Esophagus muscularis mucosa (tissue), 4 donors: Measurements from ENCODE around the gene KCTD5. TPM values are rescaled to one million over a fixed set of nuclear protein-coding genes. Genes with fewer than 3 reads are reported as not detected.

Source experiments
- DNase-seq: peaks from one replicate; pipeline ENCODE4 v3.0.0-alpha.2; 2017; ENCODE audit errors: extremely low spot score
- H3K27ac ChIP-seq, 4 donors: fragments of 200-600 bp; sonication (generic); replicated peaks in 1 of 4; 1 replicate in 3 of 4; 2 replicates in 1 of 4; pipeline ENCODE4 v1.5.1; 2016 to 2019; ENCODE audit warnings: mild to moderate bottlenecking in 1 of 4
- H3K27me3 ChIP-seq, 4 donors: fragments of 200-600 bp; sonication (generic); one replicate each; pipeline versions ENCODE4 v1.5.1 to v1.6.0; 2016 to 2019
- H3K36me3 ChIP-seq, 4 donors: fragments of 200-600 bp; sonication (generic); one replicate each; pipeline ENCODE4 v1.5.1; 2016 to 2019
- H3K4me1 ChIP-seq, 4 donors: fragments of 200-600 bp; sonication (generic); one replicate each; pipeline ENCODE4 v1.5.1; 2016 to 2019
- H3K4me3 ChIP-seq, 4 donors: fragments of 200-600 bp; sonication (generic); 1 replicate in 2 of 4; 2 replicates in 2 of 4; pipeline ENCODE4 v1.5.1; 2016 to 2019; ENCODE audit warnings: mild to moderate bottlenecking in 4 of 4, moderate library complexity in 1 of 4
- H3K9me3 ChIP-seq, 4 donors: fragments of 200-600 bp; sonication (generic); 1 replicate in 3 of 4; 2 replicates in 1 of 4; pipeline ENCODE4 v1.5.1; 2016 to 2019
- EP300 ChIP-seq: sonication (generic); formaldehyde crosslinking; IDR thresholded peaks from one replicate; pipeline ENCODE4 v1.6.1; 2017; ENCODE audit warnings: antibody characterized with exemption
- POLR2A ChIP-seq: fragments of 450-650 bp; IDR thresholded peaks from one replicate; pipeline ENCODE4 v1.6.1; 2017; ENCODE audit warnings: antibody characterized with exemption, moderate library complexity, mild to moderate bottlenecking, low read depth
- POLR2AphosphoS5 ChIP-seq, 2 donors: sonication (generic); formaldehyde crosslinking; IDR thresholded peaks; one replicate each; pipeline ENCODE4 v1.6.1; 2017; ENCODE audit warnings: antibody characterized with exemption in 2 of 2
- WGBS: methylation state at CpG from one replicate; pipeline ENCODE4 v1.1.5; 2018; 5-methylcytosine and 5-hydroxymethylcytosine counted together
- intact Hi-C: fragments of 100-400 bp; cut with DNase I; formaldehyde crosslinking; loops from one replicate; pipeline ENCODE4 v1.15.1; 2023
- total RNA-seq, 4 donors: library from RNA; depleted of rRNA; stranded (reverse); fragments of >200 nt; gene quantifications; one replicate each; pipeline versions ENCODE4 v1.1.0 to v1.2.1, GENCODE V29; 2016
- TF ChIP-seq, protein P1 (sequence below), 3 experiments: fragments of 200-600 bp in 2 of 3; fragments of 450-650 bp in 1 of 3; sonication (generic) in 2 of 3; IDR thresholded peaks; one replicate each; pipeline ENCODE4 v1.5.1; 2017 to 2019; ENCODE audit warnings: antibody characterized with exemption in 3 of 3, mild to moderate bottlenecking in 2 of 3, moderate library complexity in 1 of 3

Gene KCTD5
- total RNA-seq, 4 donors from 2014 or later: 9.1 to 22.1 (median 15.7) TPM

DNA sequence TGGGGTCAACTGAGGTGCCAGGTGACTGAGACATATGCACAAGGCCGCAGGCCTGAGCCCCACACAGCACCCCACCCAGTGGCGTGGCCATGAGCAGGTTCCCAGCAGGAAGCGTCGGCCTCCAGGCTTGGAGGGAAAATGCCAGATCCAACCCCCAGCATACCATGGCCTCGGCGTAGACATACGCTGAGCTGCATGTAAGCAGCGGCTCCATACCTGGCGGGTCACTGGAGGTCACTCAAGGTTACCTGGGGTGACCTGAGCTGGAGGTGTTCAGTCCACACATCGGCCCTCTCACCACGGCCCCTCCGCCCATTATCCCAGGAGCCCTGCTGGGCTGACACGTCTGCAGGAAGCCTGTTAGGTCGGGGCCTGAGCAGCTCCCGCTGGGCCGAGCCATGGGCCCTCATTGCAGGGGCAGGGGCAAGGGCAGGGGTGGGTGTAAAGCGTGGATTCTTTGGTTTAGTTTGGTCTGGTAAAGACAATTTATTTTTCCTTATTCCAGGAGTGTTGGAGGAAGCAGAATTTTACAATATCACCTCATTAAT, 15.2 kb downstream of the KCTD5 start:
- no peak overlapping the region for H3K4me3 ChIP-seq
- H3K9me3 ChIP-seq: no peaks in the 10 kb centered on the region
- H3K4me1 ChIP-seq: peaks cover 11 to 12% (median 11%) of the 10 kb centered on the region in 4 donors
- H3K27me3 ChIP-seq: no peaks in the 10 kb centered on the region
- no peak overlapping the region for H3K27ac ChIP-seq
- 82% methylated on average over 1 of the region's 17 CpGs for WGBS
- peaks cover 35 to 62% (median 61%) of the 10 kb centered on the region in 4 donors for H3K36me3 ChIP-seq
- DNase-seq: no peak
- intact Hi-C loops: no loop called here
- TF ChIP-seq EP300 (no peak), POLR2A (no peak), POLR2AphosphoS5 (IDR thresholded peaks at IDR 0.05) (no peak)
- TF ChIP-seq, protein P1, sequence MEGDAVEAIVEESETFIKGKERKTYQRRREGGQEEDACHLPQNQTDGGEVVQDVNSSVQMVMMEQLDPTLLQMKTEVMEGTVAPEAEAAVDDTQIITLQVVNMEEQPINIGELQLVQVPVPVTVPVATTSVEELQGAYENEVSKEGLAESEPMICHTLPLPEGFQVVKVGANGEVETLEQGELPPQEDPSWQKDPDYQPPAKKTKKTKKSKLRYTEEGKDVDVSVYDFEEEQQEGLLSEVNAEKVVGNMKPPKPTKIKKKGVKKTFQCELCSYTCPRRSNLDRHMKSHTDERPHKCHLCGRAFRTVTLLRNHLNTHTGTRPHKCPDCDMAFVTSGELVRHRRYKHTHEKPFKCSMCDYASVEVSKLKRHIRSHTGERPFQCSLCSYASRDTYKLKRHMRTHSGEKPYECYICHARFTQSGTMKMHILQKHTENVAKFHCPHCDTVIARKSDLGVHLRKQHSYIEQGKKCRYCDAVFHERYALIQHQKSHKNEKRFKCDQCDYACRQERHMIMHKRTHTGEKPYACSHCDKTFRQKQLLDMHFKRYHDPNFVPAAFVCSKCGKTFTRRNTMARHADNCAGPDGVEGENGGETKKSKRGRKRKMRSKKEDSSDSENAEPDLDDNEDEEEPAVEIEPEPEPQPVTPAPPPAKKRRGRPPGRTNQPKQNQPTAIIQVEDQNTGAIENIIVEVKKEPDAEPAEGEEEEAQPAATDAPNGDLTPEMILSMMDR (IDR thresholded peaks at IDR 0.05): no peak

DNA sequence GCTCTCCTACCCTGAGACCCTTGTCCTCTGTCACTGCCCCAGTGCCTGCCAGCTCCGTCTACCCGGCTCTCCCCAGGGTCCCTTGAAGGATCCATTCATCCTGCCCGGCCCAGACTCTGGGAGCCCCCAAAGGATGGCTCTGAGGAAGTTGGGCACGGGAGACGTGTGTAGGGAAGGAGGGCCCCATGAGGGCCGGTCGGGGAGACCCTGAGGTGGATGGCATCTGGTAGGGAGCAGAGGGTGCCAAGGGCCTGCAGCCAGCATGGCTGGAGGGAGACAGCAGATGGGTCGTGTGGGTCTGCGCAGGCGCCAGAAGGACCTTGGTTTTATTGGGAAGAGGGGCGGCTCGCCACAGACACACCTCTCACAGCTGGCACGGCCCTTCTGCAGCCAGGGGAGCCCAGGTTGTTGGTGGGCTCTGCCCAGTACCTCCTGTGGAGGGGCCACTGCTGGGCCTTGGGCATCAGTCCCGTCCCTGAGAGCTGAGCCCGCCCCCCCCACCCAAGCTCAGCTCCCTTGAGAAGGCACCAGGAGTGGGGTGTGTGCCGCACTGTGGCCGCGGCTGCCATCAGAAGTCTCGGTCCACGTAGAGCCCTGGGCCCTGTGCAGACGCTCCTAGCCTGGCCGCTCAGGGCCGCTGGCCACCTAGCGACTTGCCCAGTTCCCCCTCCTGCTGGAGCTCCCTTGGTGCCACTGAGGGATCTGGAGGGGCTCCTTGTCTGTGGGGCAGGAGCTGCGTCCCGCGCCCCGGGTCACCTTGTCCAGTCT, 16.0 kb downstream of the KCTD5 start:
- intact Hi-C loops: no loop called here
- H3K9me3 ChIP-seq: no peaks in the 10 kb centered on the region
- TF ChIP-seq EP300 (no peak), POLR2A (no peak), POLR2AphosphoS5 (IDR thresholded peaks at IDR 0.05) (no peak)
- TF ChIP-seq, protein P1 (IDR thresholded peaks at IDR 0.05): no peak
- no peak overlapping the region for H3K4me3 ChIP-seq
- peaks cover 3 to 4% (median 3%) of the 10 kb centered on the region in 4 donors for H3K4me1 ChIP-seq
- no peak overlapping the region for H3K27ac ChIP-seq
- 91% methylated on average over 28 of the region's 28 CpGs for WGBS
- H3K36me3 ChIP-seq: peaks cover 43 to 70% (median 68%) of the 10 kb centered on the region in 4 donors
- DNase-seq: no peak
- H3K27me3 ChIP-seq: no peaks in the 10 kb centered on the region

DNA sequence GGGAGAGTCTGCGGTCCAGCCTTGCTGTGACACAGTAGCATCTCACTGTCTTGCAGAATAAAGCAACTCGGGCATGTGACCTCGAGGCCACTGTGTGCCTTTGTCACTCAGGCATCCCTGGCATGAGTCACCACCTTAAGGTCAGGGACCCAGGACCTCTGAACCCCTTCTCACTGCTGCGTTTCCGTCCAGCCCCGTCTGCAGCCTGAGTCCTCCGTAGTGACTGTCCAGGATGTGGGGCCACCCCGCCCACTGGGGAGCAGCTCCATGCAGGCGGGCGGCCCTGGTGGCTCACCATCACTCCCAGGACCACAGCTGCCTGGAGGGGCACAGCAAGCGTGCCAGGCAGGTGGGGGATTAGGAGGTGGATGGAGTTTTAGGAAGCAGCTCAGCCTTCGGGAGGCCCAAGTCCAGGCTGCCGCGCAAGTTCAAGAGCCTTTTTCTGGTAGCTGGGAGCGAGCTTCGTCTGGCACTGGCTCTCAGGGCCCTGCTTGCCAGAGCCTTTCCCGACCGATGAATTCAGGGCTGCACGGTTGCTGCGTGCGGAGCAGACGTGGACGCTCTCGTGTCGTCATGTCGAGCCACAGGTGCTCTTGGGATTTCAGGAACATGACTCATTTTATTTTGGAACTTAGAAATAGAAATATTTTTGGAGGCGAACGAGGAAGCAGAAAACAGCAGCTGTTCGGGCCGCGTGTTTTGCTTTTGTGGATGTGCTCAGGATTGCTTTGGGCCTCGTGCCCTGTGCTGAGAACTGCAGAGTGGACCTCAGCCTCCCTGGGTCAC, 16.8 kb downstream of the KCTD5 start:
- peaks cover 0 to 6% (median 0%) of the 10 kb centered on the region in 4 donors for H3K4me1 ChIP-seq
- DNase-seq: no peak
- no peak overlapping the region for H3K27ac ChIP-seq
- no peaks in the 10 kb centered on the region for H3K27me3 ChIP-seq
- intact Hi-C loops: no loop called here
- WGBS: 89% methylated on average over 20 of the region's 32 CpGs
- peaks cover 49 to 79% (median 76%) of the 10 kb centered on the region in 4 donors for H3K36me3 ChIP-seq
- TF ChIP-seq POLR2AphosphoS5 (IDR thresholded peaks at IDR 0.05) (no peak), POLR2A (no peak), EP300 (no peak)
- TF ChIP-seq, protein P1 (IDR thresholded peaks at IDR 0.05): no peak
- H3K9me3 ChIP-seq: no peaks in the 10 kb centered on the region
- no peak overlapping the region for H3K4me3 ChIP-seq

DNA sequence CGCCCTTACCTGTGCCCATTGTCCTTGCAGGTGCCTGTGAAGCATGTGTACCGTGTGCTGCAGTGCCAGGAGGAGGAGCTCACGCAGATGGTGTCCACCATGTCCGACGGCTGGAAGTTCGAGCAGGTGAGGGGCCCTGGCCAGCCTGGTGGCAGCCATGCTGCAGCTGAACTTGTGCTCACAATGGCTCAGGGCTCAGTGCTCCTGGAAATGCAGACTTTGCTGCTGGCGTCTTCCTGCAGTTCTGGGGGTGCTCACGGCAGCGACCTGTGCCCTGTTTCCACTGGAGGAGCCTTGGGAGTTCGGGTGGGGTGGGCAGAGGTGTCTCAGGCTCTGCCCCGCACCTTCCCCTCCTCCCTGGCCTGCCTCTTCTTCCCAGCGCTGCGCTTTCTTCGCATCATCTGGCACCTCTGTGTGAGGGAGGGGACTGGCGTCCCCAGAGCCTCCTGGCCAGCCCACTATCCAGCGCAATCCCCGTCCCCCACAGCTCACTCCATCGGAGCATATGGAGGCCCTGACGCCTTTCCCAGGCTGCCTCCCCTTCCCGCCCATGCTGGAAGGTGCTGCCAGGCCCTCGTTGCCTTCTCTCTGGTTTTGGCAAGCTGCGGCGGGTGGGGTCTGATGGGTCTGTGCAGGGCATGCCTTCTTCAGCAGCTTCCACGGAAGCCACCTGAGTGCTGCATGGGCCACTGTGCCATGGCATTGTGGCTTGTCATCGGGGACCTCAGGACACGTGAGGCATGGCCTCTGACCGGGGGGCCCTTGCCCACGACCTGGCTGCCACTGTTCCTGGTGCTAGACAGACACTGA, 17.7 kb downstream of the KCTD5 start:
- intact Hi-C loops: no loop called here
- H3K36me3 ChIP-seq: peaks cover 55 to 87% (median 84%) of the 10 kb centered on the region in 4 donors

More for the DNA sequence above, 17.7 kb downstream of the KCTD5 start:
- Histone ChIP-seq H3K27ac (no peak overlapping the region), H3K9me3 (no peaks in the 10 kb centered on the region), H3K4me3 (no peak overlapping the region), H3K4me1 (peaks cover 0 to 9% (median 0%) of the 10 kb centered on the region in 4 donors), H3K27me3 (no peaks in the 10 kb centered on the region)
- TF ChIP-seq, protein P1 (IDR thresholded peaks at IDR 0.05): no peak
- TF ChIP-seq EP300 (no peak), POLR2A (no peak), POLR2AphosphoS5 (IDR thresholded peaks at IDR 0.05) (no peak)
- 94% methylated on average over 19 of the region's 28 CpGs for WGBS
- no peak for DNase-seq
